ENCODE data around the gene ATG7.
"Not testable (repeated sequence)": the region's sequence is repeated elsewhere in the genome, so short reads cannot be mapped to it uniquely, and the experiment has no call there.

ATG7 gene

DNA sequence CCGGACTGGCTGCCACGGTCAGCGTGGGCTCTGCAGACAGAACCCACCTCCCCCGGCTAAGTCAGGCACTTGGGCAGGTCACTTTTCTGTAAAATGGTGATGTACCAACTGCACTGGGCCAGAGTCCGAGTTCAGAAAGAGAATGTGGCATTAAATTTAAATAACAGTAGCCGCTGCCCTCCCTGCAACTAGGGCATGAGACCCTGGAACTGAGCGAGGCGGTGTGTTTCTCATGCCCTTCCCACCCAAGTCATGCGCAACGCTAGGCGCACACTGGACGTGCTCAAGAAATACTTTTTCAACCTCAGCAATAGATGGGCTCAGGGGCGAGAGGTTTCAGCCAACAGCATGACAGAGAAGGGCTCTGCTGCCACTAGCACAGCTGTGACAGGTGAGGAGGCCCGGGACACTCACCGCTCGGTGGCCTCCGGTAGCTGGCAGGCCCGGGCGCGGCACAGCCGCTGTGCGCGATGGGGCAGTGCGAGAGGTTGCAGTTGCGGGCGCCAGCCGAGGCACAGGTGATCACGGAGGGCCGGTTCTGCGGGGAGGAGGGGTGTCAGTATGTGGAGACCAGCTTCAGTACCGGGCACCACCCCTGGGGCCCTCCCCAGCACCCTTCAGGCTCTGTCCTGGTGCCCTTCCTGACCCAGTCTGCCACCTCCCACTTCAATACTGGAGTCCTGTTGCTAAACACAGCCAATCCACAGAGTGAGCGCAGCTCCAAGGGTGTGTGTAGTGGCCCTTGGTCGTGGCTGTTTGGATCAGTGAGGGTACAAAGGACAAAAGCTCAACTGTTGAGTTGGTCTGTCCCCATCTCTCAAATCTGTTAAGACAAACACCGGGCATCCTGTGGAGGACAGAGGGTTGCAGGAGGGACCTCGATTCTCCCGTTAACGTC is 287.0 kb downstream of the ATG7 start:
- DNase-seq: no peak

GRCh38 chr3:11559816-11560633 is 287.8 kb downstream of the ATG7 start:
- no peak for DNase-seq

- no peak for DNase-seq
Observed at GRCh38 chr3:11560746-11561145, 288.5 kb downstream of the ATG7 start.

GRCh38 chr3:11562277-11562881 is 290.2 kb downstream of the ATG7 start:
- no peak for DNase-seq

DNA sequence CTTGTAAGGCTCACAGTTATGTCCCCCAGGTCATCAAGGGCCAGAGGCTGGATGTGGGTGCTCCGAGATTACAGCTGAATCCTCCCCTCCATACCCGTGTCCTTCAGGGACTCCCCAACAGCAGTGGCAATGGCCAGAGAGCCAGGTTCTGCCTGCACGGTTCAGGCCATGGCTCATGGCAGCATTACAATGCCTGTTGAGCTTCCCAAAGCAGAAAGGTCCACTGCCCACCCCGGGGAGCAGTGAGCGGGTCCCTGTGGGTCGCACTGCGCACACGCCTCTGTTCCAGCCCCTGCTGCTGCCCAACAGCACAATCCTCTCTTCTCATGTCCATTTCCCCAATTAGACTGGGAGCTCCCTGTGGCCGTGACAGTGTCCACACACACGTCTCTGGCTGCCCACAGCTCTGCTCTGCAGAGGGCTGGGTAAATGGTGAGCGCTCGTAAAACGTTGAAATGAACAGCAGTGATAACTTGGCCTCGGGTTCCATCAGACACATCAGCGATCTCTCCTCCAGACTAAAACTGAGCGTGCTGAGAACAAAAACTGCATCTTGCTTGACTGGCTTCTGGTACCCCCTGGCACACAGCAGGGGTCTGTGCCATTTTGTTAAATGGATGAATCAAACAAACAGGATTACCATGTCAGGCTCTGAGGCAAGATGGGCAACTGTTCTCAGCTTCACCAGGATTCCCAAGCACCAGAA is 291.1 kb downstream of the ATG7 start:
- no peak for DNase-seq

- no peak for DNase-seq
Observed at GRCh38 chr3:11563865-11564185, 291.6 kb downstream of the ATG7 start.

DNA sequence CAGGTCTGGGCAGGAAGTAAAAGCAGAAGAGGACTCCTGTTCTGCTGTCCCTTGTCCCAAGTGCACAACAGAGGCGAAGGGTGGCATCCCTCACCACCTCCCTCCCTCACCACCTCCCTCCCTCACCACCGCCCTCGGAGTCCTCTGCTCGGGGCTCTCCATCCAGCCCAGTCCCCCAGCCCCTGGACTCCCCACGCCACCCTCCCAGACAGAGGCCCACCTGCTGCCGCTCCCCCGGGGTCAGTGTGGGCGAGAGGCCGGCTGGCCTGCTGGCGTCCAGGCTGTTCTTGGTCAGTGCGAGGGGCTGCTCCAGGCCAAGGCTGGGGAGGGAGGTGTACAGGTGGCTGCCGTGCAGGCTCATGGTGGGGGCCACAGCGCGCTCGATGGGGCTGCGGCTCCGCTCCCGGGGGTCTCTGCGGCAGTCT is 292.4 kb downstream of the ATG7 start:
- no peak for DNase-seq

DNA sequence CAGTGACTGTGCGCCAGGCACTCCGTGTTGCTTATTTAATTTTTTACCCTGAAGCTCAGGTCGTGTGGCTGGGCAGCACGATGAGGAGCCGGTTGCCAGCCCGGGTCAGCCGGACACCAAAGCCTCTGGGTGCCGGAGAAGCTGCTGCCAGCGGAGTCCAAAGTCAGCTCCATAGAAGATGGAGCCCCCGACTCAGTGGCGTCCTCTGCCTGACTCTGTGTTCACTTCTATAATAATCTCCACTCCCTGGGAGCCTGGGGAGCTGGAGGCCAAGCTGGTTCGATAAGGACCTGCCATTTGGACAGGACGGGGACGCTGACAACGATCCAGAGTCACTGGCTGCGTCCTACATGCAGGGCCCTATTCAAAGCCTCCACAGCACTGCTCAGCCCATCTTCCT is 292.9 kb downstream of the ATG7 start:
- DNase-seq: no peak

GRCh38 chr3:11565492-11565891 is 293.3 kb downstream of the ATG7 start:
- no peak for DNase-seq

DNA sequence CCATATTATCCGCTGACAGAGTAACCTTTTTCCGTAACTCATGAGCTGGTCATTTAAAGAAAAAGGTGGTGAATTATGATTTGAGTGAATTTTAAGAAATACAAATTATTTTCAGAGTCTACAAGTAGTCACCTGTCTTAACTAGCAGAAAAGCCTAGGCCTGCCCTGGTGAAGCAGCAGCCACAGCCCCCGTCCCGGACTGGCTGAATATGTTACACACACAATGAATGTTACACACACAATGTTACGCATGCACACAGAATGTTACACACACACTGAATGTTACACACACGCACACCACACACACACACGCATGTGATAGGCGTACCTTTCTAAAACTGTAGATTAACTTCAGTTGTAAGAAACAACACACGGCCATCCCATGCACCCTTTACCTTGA is 293.7 kb downstream of the ATG7 start:
- DNase-seq: no peak

- DNase-seq: no peak
Observed at GRCh38 chr3:11566478-11566877, 294.3 kb downstream of the ATG7 start.

- no peak for DNase-seq
Observed at GRCh38 chr3:11566916-11567315, 294.7 kb downstream of the ATG7 start.

DNA sequence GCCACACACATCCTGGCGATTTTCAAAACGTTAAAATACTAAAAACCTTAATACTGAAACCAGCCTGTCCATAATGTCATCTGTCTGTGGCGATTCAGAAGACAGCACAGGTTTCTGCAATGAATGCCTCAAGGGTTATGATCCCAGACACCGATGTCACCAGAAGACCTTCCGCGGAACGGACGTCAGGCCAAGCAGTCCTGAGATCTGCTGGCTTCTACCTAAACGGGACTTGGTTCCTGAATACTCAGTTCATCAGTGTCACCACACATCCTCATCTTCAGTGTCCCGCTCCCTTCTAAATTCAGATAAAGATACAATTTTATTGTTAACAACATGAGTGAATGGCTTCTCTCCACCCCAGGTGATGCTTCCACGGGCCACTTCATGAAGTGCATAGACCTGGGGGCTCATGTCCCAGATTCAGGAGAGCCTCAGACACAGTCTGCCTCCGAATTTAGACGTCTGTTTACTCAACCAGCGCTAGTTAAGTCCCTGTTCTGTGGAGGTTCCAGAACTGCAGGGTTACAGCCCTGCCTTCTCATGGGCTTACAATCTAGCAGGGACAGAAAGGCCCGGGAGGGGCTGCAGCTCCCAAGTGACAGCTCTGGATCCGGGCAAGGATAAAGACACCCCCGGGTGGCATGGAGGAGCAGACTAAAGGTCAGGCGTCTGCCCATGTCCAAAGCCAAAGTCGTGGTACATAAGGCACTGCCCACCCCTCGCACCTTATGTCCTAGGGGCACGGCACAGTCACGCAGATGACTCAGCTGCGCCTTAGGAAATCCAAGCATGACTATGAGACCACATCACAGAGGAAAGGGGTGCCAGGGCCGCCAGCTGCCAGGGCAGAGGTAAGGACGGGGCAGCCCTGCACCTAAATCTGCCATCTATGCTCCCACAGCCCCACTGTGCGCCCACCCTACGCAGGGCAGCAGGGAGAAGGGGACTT is 295.6 kb downstream of the ATG7 start:
- peak; percentile 63 for DNase-seq

GRCh38 chr3:11568503-11569155 is 296.4 kb downstream of the ATG7 start:
- peak; percentile 75 for DNase-seq

- DNase-seq: no peak
Observed at GRCh38 chr3:11569156-11569741, 297.1 kb downstream of the ATG7 start.

DNA sequence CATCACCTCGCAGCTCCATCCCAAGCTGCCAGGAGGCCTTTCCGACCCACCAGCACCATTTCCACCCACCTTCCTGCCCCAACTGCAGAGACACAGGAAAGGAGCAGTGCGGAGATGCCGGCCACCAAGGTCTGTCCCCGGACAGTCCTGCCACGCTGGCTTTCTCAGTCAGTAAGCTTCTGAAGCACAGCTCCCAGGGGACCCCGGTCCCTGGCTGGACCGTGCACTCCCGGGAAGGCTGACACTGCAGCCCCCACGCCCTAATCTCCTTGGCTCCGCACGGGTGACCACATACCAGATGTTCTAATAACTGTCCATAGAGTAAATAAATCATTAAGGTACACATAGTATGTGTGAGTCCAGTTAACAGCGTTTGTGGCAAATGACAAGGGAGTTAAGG is 298.1 kb downstream of the ATG7 start:
- DNase-seq: no peak

DNA sequence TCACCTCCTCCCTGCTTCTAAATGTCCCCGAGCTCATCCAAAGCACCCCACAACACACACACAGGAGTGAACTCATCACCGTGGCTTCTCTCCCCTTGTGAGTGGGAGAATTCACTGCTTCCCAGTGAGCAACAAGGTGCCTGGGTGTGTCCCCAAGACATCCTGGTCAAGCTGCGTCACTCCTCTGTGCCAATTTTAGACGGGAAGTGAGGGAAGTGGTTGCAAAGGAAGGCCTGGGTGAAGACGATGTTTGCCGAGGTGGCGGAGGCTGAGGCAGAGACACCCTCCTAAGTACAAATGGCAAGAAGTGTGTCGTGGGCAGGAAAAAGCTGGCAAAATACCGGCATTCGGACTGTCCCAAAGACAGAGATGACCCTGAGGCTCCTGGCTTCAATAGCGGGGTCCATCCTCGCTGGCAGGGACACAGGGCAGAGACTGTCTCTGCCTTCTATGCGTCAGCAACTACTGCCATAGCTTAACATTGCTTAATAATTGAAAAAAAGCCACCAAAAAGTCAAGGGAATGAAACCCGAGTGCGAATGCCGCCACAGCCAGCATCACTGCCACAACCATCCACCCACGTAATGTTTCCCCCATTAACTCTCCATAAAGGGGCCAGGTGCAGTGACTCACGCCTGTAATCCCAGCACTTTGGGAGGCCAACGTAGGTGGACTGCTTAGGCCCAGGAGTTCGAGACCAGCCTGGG is 298.7 kb downstream of the ATG7 start:
- DNase-seq: no peak

GRCh38 chr3:11572660-11573059 is 300.5 kb downstream of the ATG7 start:
- DNase-seq: not testable (repeated sequence)

DNA sequence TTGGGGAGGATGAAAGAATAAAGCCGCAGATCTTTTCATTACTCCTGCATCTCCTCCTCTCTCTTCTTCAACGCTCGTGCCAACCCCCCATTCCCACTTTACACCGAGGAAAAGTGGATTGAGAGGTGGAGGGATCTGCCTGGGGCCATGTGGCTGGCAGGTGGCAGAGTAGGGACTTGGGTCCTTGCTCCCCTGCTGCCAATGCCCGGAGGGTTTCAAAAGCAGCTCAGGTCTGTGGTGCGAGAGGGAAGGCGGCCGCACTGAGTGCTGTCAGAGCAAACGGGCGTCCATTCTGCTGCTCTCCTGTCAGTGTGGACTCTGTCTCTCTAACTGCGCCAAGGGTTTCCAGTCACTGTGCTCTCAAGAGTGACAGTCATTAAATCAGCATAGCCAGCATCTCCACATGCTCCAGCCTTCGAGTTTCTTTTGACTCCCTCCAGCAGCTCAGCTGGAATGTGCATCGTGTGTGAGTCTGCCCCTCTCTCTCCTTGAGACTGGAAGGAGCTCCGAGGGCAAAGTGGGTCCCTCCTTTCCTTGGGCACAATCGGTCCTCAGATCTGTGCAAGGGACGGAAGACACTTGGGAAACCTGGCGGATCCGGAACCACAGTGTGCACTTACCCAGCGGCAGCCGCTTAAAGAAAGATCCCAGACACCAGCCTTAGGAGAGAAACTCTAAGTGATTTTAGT is 302.9 kb downstream of the ATG7 start:
- DNase-seq: no peak

- DNase-seq: no peak
Observed at GRCh38 chr3:11575677-11576076, 303.5 kb downstream of the ATG7 start.

Data from amniotic stem cell (primary cell).